Femur (tissue), 1 donor: ENCODE data around the gene PIAS4.
"Not testable (repeated sequence)": the region's sequence is repeated elsewhere in the genome, so short reads cannot be mapped to it uniquely, and the experiment has no call there.

ENCODE experiments used
- DNase-seq: peaks from one replicate; pipeline ENCODE4 v3.0.0-alpha.2; 2017

PIAS4 gene

GRCh38 chr19:3998667-3999412 is 8.7 kb upstream of the PIAS4 start:
- not testable (repeated sequence) for DNase-seq

GRCh38 chr19:4000798-4001197 is 6.7 kb upstream of the PIAS4 start:
- not testable (repeated sequence) for DNase-seq

GRCh38 chr19:4005436-4005835 is 2.1 kb upstream of the PIAS4 start:
- not testable (repeated sequence) for DNase-seq

GRCh38 chr19:4007836-4008539 is 452 bp downstream of the PIAS4 start:
- DNase-seq, result peak; percentile 66

- peak; percentile 41 for DNase-seq
Measured at GRCh38 chr19:4009990-4010807, 2.7 kb downstream of the PIAS4 start.

- no peak for DNase-seq
Measured at GRCh38 chr19:4010808-4011110, 3.2 kb downstream of the PIAS4 start.

GRCh38 chr19:4011430-4011829 is 3.9 kb downstream of the PIAS4 start:
- not testable (repeated sequence) for DNase-seq

- DNase-seq, result no peak
Measured at GRCh38 chr19:4012092-4012974, 4.8 kb downstream of the PIAS4 start.

GRCh38 chr19:4012975-4013634 is 5.6 kb downstream of the PIAS4 start:
- no peak for DNase-seq

- no peak for DNase-seq
Measured at GRCh38 chr19:4013886-4014540, 6.5 kb downstream of the PIAS4 start.

- peak; percentile 24 for DNase-seq
Measured at GRCh38 chr19:4014541-4015491, 7.3 kb downstream of the PIAS4 start.

- DNase-seq, result peak; percentile 56
Measured at GRCh38 chr19:4015705-4016402, 8.3 kb downstream of the PIAS4 start.

GRCh38 chr19:4016486-4016885 is 8.9 kb downstream of the PIAS4 start:
- peak; percentile 22 for DNase-seq

GRCh38 chr19:4016903-4017638 is 9.5 kb downstream of the PIAS4 start:
- DNase-seq, result peak; percentile 13

- peak; percentile 15 for DNase-seq
Measured at GRCh38 chr19:4018140-4018613, 10.6 kb downstream of the PIAS4 start.

GRCh38 chr19:4018775-4019504 is 11.4 kb downstream of the PIAS4 start:
- no peak for DNase-seq

- peak; percentile 11 for DNase-seq
Measured at GRCh38 chr19:4019578-4019977, 12.0 kb downstream of the PIAS4 start.
